Measurements from ENCODE around the gene STAB1. TPM values are rescaled to one million over a fixed set of nuclear protein-coding genes. Genes with fewer than 3 reads are reported as not detected.

STAB1 gene
- total and polyA plus RNA-seq, 2 of the 13 experiments (the other 11 are each of a cell fraction or from before 2014, with no cell fraction given), result 0.09 to 0.34 TPM

DNA sequence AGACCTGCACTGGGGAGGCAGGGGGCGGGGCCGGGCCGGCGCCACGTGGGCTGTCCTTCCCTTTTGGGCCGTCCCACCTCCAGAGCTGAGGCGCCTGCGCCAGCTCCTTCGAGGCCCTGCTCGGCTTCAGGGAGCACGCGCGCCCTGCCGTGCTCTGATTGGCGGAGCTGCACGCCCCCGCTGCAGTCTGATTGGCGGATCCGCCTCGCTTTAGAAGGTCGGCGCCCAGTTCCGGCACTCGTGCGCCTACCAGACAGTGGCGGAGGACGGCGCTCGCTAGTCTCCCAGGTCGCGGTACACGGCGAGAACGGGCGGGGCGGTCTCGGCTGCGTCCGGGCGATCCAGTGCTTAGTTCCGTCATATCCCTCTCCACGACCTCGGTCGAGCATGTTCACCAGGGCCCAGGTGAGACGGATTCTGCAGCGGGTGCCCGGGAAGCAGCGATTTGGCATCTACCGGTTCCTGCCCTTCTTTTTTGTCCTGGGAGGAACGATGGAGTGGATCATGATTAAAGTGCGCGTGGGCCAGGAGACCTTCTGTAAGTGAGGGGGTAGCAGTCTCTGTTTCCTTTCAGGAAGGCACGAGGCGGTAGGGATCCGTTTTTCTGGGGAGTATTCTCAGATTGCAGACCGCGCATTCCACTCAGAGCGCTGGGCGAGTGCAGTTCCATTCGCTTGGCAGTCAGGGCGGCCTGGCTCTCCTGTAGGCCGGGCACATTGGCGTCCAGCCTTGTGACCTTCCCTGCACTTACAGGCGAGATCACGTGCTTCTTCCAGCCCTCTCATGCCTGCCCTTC, 41.4 kb downstream of the STAB1 start, which contains the start of gene UQCC5 (continued):
- TF ChIP-seq RAD51 (IDR thresholded peaks at IDR 0.05; ENCODE audit: borderline replicate concordance) (peak; percentile 51; the same call in 1 of the 2 replicates), MBD4 (IDR thresholded peaks at IDR 0.05; ENCODE audit: borderline replicate concordance, low read length) (no peak), ZNF468 (CRISPR knock-in tag; IDR thresholded peaks at IDR 0.05) (peak; percentile 81), ZFP82 (CRISPR knock-in tag; IDR thresholded peaks at IDR 0.05; ENCODE audit: borderline replicate concordance) (peak; percentile 77; the same call in 1 of the 2 replicates), ZNF263 (CRISPR knock-in tag; IDR thresholded peaks at IDR 0.05) (peak; percentile 59), ZMAT3 (CRISPR knock-in tag; conservative IDR thresholded peaks at IDR 0.05) (peak; percentile 90; the same call in 1 of the 2 replicates), ZNF747 (CRISPR knock-in tag; IDR thresholded peaks at IDR 0.05; ENCODE audit: borderline replicate concordance) (peak; percentile 98; the same call in 1 of the 2 replicates), HDAC1 (CRISPR knock-in tag; IDR thresholded peaks at IDR 0.05) (peak; percentile 91), CBFB (CRISPR knock-in tag; IDR thresholded peaks at IDR 0.05) (peak; percentile 66; the same call in 1 of the 2 replicates), ZNF790 (CRISPR knock-in tag; IDR thresholded peaks at IDR 0.05; ENCODE audit: borderline replicate concordance) (peak; percentile 98; the same call in 1 of the 2 replicates), POLR2AphosphoS5 (IDR thresholded peaks at IDR 0.05; ENCODE audit: low read depth, low read length) (peak; percentile 97), SALL1 (CRISPR knock-in tag; IDR thresholded peaks at IDR 0.05) (peak; percentile 92)
- TF ChIP-seq, protein P1, sequence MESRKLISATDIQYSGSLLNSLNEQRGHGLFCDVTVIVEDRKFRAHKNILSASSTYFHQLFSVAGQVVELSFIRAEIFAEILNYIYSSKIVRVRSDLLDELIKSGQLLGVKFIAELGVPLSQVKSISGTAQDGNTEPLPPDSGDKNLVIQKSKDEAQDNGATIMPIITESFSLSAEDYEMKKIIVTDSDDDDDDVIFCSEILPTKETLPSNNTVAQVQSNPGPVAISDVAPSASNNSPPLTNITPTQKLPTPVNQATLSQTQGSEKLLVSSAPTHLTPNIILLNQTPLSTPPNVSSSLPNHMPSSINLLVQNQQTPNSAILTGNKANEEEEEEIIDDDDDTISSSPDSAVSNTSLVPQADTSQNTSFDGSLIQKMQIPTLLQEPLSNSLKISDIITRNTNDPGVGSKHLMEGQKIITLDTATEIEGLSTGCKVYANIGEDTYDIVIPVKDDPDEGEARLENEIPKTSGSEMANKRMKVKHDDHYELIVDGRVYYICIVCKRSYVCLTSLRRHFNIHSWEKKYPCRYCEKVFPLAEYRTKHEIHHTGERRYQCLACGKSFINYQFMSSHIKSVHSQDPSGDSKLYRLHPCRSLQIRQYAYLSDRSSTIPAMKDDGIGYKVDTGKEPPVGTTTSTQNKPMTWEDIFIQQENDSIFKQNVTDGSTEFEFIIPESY (CRISPR knock-in tag; IDR thresholded peaks at IDR 0.05), result 0 out of 2 replicates have a peak, but pooled peaks have one; percentile 11
- TF ChIP-seq, protein P2, sequence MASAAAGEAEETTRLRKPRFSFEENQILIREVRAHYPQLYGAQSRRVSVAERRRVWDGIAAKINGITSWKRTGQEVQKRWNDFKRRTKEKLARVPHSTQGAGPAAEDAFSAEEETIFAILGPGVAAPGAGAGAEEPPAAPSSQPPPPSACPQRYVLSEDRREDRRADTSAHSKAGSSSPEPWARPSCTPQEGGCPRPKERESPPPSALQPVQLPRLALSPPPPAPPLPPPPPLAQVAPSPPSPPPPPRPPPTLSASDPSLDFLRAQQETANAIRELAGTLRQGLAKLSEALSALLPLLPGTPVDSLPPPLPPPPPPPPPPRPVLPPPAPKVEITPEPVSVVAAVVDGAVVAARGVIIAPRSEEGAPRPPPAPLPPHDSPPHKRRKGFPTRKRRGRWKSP (CRISPR knock-in tag; IDR thresholded peaks at IDR 0.05), result peak; percentile 90
- TF ChIP-seq, protein P3, sequence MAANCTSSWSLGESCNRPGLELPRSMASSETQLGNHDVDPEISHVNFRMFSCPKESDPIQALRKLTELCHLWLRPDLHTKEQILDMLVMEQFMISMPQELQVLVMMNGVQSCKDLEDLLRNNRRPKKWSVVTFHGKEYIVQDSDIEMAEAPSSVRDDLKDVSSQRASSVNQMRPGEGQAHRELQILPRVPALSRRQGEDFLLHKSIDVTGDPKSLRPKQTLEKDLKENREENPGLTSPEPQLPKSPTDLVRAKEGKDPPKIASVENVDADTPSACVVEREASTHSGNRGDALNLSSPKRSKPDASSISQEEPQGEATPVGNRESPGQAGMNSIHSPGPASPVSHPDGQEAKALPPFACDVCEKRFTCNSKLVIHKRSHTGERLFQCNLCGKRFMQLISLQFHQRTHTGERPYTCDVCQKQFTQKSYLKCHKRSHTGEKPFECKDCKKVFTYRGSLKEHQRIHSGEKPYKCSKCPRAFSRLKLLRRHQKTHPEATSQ (CRISPR knock-in tag; IDR thresholded peaks at IDR 0.05; ENCODE audit: borderline replicate concordance), result 0 out of 2 replicates have a peak, but pooled peaks have one; percentile 13

Measured in HepG2 (cell line).